ENCODE results near the gene NDRG2. TPM values are rescaled to one million over a fixed set of nuclear protein-coding genes. Genes with fewer than 3 reads are reported as not detected.

The NDRG2 gene
- total and polyA plus RNA-seq, 9 donors = 355 to 703 (median 433) TPM

DNA sequence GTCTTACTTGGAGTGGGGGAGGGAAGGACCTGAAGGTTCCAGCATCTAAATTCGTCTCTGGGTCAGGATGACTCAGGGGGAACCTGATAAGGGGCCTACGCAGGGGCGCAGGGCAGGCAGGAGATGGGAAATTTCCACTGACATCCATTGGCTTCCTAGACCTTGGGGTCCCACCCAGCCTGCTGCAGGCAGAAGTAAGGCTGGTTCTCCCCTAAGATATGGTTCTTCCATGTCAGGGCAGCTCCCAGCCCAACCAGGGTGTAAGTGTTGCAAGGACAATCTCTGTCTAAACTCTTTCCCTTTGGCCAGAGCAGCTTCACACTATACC, 2.1 kb upstream of the NDRG2 start:
- TF ChIP-seq EP300 (IDR thresholded peaks at IDR 0.05) (no peak), POLR2A (IDR thresholded peaks at IDR 0.05) (no peak)
- TF ChIP-seq, protein P1, sequence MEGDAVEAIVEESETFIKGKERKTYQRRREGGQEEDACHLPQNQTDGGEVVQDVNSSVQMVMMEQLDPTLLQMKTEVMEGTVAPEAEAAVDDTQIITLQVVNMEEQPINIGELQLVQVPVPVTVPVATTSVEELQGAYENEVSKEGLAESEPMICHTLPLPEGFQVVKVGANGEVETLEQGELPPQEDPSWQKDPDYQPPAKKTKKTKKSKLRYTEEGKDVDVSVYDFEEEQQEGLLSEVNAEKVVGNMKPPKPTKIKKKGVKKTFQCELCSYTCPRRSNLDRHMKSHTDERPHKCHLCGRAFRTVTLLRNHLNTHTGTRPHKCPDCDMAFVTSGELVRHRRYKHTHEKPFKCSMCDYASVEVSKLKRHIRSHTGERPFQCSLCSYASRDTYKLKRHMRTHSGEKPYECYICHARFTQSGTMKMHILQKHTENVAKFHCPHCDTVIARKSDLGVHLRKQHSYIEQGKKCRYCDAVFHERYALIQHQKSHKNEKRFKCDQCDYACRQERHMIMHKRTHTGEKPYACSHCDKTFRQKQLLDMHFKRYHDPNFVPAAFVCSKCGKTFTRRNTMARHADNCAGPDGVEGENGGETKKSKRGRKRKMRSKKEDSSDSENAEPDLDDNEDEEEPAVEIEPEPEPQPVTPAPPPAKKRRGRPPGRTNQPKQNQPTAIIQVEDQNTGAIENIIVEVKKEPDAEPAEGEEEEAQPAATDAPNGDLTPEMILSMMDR (IDR thresholded peaks at IDR 0.05) = no peak
- WGBS, 3 donors = 8 to 17% (median 11%) methylated on average over 3 of the region's 3 CpGs
- peak; percentile 51 to 74 (median 69) for DNase-seq
- H3K9me3 ChIP-seq = no peaks in the 10 kb centered on the region
- peaks cover 13% of the 10 kb centered on the region for H3K4me1 ChIP-seq (ENCODE audit: insufficient read depth)
- H3K27ac ChIP-seq = peak overlapping the region; percentile 90 to 97
- intact Hi-C loops (cut with DNase I) = loop anchor here in 2 of 4 donors (10.0 kb wide), 2 partner anchors 52 to 342 kb away; partner anchors contain the start of genes ANG (in 1 of the 2) and RNASE4 (in 1 of the 2)
- no peaks in the 10 kb centered on the region for H3K36me3 ChIP-seq
- H3K27me3 ChIP-seq = no peaks in the 10 kb centered on the region
- no peak overlapping the region for H3K4me3 ChIP-seq

DNA sequence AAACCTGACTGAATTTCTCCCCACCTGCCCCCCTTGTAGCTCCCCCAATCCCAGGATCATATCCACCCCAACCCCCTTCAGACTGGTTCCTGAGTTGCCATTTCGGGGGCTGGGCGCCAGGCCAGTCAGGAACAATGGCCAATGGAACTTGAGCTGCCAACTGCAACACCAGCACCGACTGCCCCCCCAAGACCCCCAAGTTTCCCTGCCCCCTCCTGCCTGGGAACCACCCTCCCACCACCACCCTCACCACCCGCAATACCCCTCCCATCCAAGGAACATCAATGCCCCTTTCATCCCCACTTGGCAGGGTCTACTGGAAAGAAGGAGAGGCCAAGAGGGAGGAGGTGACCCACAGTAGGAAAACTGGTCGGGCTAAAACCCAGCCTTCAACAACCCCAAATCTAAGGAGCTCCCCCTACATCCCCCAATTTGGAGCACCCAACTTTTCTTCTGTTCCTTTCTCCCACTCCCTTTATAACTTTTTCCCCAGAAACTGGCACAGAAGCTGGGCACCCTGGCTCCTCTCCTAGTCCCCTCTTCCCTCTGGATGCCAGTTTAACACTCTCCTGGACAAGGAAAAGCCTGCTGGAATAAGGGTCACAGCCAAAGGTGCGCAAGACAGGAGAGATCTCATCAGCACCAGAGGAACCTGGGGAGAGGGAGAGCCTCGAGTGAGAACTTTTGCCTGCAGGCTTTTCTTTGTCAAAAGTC, 1.6 kb upstream of the NDRG2 start:
- no peaks in the 10 kb centered on the region for H3K9me3 ChIP-seq
- H3K27me3 ChIP-seq = no peaks in the 10 kb centered on the region
- H3K27ac ChIP-seq = peak overlapping the region; percentile 90 to 97
- peak overlapping the region; percentile 93 for H3K4me3 ChIP-seq
- TF ChIP-seq, protein P1 (IDR thresholded peaks at IDR 0.05) = no peak
- TF ChIP-seq POLR2A (IDR thresholded peaks at IDR 0.05) (no peak), EP300 (IDR thresholded peaks at IDR 0.05) (no peak)
- H3K36me3 ChIP-seq = no peaks in the 10 kb centered on the region
- DNase-seq = peak in 4 of 5 donors; percentile 53 to 75 (median 66)
- intact Hi-C loops (cut with DNase I) = loop anchor here in 2 of 4 donors (10.0 kb wide), 2 partner anchors 52 to 342 kb away; partner anchors contain the start of genes ANG (in 1 of the 2) and RNASE4 (in 1 of the 2)
- H3K4me1 ChIP-seq (ENCODE audit: insufficient read depth) = peaks cover 9% of the 10 kb centered on the region
- 40 to 46% (median 44%) methylated on average over 7 of the region's 7 CpGs for WGBS, 3 donors

DNA sequence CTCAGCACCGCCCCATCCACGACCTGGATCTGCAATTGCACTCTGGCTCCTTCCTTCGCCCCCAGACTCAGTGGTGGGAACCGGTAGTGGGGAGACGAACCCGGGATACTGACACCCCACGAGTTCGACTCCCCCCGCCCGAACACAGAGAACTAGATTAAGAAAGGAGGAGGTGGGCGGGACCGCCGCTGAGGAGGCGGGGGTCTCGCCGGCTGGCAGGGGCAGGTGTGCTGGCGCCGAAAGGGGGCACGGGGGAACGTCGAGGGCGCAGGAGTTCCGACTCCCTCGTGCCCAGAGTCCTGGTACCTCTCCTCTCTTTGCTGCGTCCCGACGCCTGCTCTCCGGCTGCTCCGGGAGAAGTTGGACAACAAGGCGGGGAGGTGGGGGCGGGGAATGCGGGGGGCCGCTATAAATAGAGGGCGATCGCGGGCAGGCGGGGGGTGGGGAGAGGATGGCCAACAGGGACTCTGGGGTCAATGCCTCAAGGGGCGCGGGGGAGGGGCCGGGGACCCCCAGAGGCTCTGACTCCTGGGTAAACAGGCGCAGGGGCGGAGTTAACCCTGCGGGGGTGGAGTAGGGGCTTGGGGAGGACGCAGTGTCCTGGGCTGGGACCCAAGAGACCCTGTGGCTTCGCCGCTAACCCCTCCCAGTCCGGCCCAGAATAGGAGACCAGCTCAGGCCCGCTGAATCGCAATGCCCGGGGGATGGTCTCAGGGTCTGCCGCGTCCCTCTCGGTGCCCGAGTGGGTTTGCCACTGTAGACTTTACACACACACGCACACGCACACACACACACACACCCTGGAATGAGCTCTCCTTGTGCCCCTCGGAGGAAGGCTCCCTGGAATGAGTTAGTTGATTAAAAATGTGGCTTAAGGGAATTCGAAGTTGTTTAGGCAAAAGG, 761 bp upstream of the NDRG2 start:
- H3K4me1 ChIP-seq (ENCODE audit: insufficient read depth) = peaks cover 9% of the 10 kb centered on the region
- no peaks in the 10 kb centered on the region for H3K36me3 ChIP-seq

More for the DNA sequence above, 761 bp upstream of the NDRG2 start:
- intact Hi-C loops (cut with DNase I) = loop anchor here in 2 of 4 donors (10.0 kb wide), 2 partner anchors 51 to 341 kb away; partner anchors contain the start of genes ANG (in 1 of the 2) and RNASE4 (in 1 of the 2)
- no peak for TF ChIP-seq EP300 (IDR thresholded peaks at IDR 0.05)
- TF ChIP-seq, protein P1 (IDR thresholded peaks at IDR 0.05) = no peak
- peak; percentile 17 for TF ChIP-seq POLR2A (IDR thresholded peaks at IDR 0.05)
- 1 to 2% (median 1%) methylated on average over 50 to 58 of the region's 58 CpGs for WGBS, 3 donors
- H3K9me3 ChIP-seq = no peaks in the 10 kb centered on the region
- H3K27ac ChIP-seq = peak overlapping the region; percentile 90 to 97
- no peaks in the 10 kb centered on the region for H3K27me3 ChIP-seq
- H3K4me3 ChIP-seq = peak overlapping the region; percentile 93
- DNase-seq = peak; percentile 94 to 98 (median 96)

All from ovary (tissue), 9 donors.